OCI-M1 (cell line): ENCODE data around the gene NCSTN.

ENCODE experiments used
- DNase-seq: peaks from one replicate; lab custom pipeline; 2025; lab: John Stamatoyannopoulos, UW

Gene NCSTN

DNA sequence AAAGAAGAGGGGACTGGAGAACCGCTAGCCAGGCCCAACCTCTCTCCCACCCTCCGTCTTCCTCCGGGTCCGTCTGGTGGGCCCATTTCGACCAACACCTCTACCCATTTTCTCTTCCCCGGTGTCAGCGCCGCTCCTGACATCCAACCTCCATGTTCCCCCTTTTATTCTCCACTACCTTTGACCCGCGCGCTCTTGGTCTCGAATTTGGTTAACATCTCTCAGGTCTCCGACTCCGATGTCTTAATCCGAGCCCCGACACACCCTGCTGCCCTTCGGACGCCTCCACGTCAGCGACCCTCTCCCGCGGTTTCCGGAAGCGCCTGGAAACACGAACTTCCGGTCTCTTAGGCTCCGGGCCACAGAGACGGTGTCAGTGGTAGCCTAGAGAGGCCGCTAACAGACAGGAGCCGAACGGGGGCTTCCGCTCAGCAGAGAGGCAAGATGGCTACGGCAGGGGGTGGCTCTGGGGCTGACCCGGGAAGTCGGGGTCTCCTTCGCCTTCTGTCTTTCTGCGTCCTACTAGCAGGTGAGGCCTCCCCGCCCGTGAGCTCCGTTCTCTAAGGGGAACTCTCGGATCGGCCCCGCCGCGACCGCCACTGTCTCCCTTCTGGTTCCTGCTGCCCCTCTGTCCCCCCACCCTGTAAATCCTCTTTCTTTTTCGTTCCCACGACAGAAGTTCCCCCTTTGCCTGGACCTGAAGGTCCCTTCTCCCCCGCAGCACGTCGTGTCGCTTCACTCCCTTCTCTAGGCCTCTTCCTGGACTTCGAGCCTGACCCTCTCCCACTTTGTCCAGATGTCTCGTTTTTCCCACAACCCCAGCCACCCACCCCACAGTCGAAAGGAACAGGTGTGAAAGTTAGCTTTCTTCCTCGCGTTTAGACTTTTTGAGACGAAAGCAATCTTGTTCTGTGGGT lies at the start of gene NCSTN, which contains the start of gene COPA:
TSS of gene NCSTN (plus strand) at position 431 of the 917 bp plus-strand sequence. CDS start at position 445, 14 bp downstream.
TSS of gene COPA (minus strand) at position 298 of the 917 bp plus-strand sequence. CDS start at position 218, 80 bp downstream.
- DNase-seq: peak; percentile 98

- DNase-seq: no peak
Observed at GRCh38 chr1:160296036-160296435, 47.1 kb upstream of the NCSTN start.

DNA sequence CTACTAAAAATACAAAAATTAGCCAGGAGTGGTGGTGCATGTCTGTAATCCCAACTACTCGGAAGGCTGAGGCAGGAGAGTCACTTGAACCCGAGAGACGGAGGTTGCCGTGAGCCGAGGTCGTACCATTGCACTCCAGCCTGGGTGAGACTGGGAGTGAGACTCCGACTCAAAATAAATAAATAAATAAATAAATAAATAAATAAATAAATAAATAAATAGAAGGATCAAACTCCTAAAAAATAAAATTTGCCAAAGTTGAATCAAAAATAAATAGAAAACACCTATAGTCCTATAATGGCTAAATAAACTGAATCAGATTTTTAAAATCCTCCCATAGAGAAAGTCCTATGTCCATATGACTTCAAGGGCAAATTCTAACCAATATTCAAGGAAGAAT lies 43.0 kb upstream of the NCSTN start:
- DNase-seq: no peak

DNA sequence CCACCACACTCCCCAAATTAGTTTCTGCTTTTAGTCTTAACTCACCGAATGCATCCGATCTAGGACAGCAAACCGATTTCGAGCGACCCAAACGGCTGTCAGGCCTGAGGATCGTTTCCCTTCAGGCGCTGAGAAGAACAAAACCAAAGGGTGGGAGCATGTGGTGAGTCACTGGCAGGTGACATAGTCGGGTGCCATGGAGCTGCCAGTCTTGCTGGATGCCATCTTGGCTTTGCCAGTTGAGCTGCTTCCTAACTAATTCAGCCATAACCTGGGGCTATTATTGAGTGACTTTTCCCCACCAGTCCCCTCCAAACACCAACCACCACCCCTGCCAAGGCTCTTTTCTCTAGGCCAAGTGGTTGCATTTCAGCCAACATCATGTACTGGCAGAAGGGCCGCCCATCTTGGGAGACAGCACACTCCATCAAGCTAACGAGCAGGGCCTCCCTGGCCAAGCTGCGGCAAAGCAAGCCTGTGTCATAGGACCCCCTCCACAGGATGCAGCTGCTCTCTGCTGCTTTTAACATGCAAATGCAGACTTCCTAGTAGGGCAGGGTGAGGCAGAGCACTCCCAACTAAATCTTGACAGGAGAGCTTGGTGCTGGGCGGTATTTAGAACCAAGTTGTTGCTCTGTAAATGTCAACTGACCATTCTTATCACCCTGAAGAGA lies 35.9 kb upstream of the NCSTN start:
- no peak for DNase-seq

DNA sequence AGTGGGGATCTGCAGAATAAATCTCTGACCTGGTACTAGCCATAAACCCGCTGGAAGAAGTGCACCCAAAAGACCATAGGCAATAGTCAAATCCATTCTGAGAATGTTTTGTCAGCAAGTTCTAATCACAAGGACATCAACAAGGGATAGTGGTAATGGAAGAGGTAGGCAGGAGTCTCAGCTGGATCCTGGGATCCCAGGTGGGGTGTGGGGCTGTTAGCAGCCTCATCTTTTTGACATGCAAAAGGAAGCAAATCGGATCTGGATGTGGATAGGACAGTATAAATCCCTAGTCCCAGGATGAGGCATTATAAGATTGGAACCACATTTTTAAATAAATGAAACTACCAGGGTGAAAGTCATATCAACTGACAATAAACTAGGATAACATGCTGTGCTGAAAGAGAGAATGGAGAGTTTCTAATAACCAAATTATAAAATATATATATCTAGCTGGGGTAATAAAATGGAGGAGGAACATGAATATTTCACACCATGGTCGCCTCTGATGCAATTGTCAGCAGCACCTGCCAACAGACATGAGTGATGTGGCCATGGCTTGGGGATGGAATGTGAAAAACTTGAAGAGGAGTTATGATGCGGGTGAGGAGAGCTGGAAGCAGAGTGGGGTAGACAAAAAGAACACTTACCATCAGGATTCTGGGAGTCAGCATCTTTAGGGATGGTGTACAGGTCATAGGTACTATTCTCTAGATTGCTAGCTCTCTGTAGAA lies 34.6 kb upstream of the NCSTN start:
- no peak for DNase-seq

- DNase-seq: no peak
Observed at GRCh38 chr1:160309185-160309557, 34.0 kb upstream of the NCSTN start.

- DNase-seq: no peak
Observed at GRCh38 chr1:160309571-160309970, 33.6 kb upstream of the NCSTN start.

DNA sequence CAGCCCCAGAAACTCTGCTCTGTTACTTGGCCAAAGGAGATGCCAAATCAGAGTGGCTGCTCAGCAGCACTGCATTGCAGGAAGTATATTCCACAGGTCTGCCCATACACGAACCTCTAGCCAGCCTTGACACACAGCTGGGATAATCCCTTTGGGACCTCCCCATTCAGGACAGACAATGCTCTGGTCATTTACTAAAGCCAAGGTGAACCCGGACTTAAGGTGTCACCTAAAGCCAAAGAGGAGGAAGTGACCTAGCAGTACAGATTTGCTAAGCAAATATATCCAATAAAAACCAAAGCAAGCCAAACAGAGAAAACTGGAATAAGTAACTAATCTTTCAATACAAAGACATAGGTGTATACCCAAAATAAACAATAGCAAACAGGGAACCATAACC lies 27.8 kb upstream of the NCSTN start:
- no peak for DNase-seq

- no peak for DNase-seq
Observed at GRCh38 chr1:160322831-160323230, 20.4 kb upstream of the NCSTN start.

GRCh38 chr1:160325252-160325651 lies 17.9 kb upstream of the NCSTN start:
- no peak for DNase-seq

- DNase-seq: peak; percentile 24
Observed at GRCh38 chr1:160326418-160326817, 16.8 kb upstream of the NCSTN start.

DNA sequence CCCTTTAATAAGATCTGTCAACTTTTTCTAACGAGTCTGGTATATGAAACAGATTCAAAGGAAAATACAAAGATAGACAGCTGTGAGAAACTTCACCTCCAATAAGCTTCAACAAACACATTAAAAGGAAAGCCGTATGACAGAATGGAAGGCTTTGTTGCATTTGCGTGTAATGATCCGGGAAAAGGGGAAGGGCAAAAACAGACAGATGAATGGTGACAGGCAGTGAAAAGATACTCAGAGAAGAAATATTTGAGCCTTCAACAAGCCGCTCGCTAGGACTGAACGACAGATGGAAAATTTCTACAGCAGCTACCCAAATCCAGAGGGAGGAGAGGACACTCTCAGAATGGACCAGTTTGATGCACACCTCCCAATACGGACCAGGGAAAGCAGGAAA lies 15.0 kb upstream of the NCSTN start:
- no peak for DNase-seq

GRCh38 chr1:160330119-160330518 lies 13.1 kb upstream of the NCSTN start:
- no peak for DNase-seq

DNA sequence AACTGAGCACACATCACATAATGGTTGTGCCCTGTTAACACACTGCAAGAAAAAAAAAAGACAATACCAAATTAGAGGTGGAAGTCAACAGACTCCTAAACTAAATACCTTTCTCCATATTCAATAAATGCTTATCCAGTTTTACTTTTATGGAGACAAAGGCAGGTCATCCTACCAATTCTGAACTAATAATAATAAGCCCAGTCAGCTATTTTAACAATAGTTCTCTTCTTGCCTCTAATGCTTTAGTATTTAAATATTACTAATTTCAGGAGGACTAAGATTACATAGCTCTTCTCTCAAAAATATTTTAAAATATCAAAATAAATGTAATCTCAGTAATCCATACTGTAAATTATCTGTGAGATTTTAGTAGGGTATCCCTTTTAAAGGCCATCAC lies 10.7 kb upstream of the NCSTN start:
- DNase-seq: no peak

- no peak for DNase-seq
Observed at GRCh38 chr1:160338580-160338979, 4.6 kb upstream of the NCSTN start.

DNA sequence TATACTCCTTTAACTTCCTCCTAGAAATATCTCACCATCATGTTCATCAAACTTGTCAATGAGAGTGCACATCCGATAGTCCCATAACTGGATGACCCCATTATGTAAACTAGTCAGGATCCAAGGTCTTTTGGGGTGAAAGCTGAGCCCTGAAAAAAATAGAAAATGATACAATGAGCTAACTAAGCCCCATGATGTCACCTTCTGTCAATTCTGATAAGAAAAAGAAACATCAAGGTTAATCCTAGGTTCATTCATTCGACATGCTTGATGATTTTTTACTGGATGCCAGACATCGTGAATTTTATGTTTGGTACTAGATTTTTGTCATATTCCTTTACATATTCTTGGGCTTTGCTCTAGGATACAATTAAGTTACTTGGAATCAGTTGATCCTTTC lies 3.0 kb upstream of the NCSTN start:
- DNase-seq: no peak

GRCh38 chr1:160340866-160341265 lies 2.3 kb upstream of the NCSTN start:
- no peak for DNase-seq

- peak; percentile 65 for DNase-seq
Observed at GRCh38 chr1:160342526-160342925, 657 bp upstream of the NCSTN start.

DNA sequence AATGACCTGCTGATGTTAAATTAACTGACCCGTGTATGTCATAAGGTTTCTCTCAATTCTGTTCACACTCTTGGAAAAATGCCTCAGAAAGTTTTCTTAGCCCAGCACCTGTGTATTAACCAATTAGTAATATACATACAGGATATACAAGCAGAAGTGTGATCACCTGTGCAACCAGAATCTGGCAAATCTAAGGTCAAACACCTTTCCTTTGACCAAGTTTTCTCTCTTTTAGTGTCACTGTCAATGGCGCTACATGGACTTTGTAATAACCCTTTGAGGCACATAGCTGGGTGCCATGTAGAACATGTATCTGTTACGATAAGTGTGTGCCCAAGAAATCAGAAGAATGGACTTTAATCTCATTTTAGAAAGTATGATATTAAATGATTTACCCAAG lies 1.1 kb downstream of the NCSTN start:
- no peak for DNase-seq

- no peak for DNase-seq
Observed at GRCh38 chr1:160344936-160345335, 1.8 kb downstream of the NCSTN start.

- no peak for DNase-seq
Observed at GRCh38 chr1:160346463-160346862, 3.3 kb downstream of the NCSTN start.

GRCh38 chr1:160346958-160347357 lies 3.8 kb downstream of the NCSTN start:
- peak; percentile 40 for DNase-seq

DNA sequence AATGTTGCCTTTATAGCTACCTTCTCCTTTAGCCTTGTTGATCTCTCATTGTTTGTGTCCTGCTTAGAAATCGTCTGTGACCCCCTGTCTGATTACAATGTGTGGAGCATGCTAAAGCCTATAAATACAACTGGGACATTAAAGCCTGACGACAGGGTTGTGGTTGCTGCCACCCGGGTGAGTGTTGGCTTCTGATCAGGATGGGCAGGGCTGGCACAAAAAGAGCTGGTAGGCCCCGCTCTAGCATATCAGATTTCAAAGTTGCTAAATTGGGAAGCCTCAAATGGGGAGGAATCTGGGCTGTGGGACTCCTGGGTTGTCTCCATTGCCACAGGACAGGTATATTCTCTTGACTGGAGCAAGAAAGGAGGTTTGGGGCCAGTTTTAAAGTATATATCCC lies 8.4 kb downstream of the NCSTN start:
- DNase-seq: no peak
